Central memory CD8-positive, alpha-beta T cell (primary cell): ENCODE data around the gene C9orf57.
A peak's percentile ranks its signal among the peaks of the same experiment; 100 is the strongest.

Experiments
- ATAC-seq: fragments of 150-1000 bp; cut with Tn5 transposase; replicated peaks from 2 replicates; pipeline ENCODE4 v1.10.0; 2022; ENCODE audit warnings: mild to moderate bottlenecking, moderate FRiP score, moderate number of reproducible peaks; ENCODE audit not compliant: poor library complexity, severe bottlenecking; ENCODE audit errors: extremely low read depth
- DNase-seq, 2 donors: peaks; one replicate each; pipeline ENCODE4 v3.0.0; 2021; ENCODE audit warnings: low spot score in 2 of 2
- H3K27ac Mint-ChIP-seq: one replicate; pipeline ENCODE4 v1.8.0; 2022; ENCODE audit warnings: low read depth, mild to moderate bottlenecking, moderate library complexity, mixed read lengths
- H3K27me3 Mint-ChIP-seq: one replicate; pipeline ENCODE4 v1.8.0; 2022; ENCODE audit warnings: mixed read lengths
- H3K36me3 Mint-ChIP-seq: one replicate; pipeline ENCODE4 v1.8.0; 2022; ENCODE audit warnings: mild to moderate bottlenecking, moderate library complexity, mixed read lengths; ENCODE audit not compliant: insufficient read depth
- H3K4me1 Mint-ChIP-seq: one replicate; pipeline ENCODE4 v1.8.0; 2022; ENCODE audit warnings: mixed read lengths
- H3K4me3 Mint-ChIP-seq: one replicate; pipeline ENCODE4 v1.8.0; 2022; ENCODE audit warnings: mild to moderate bottlenecking, moderate library complexity, mixed read lengths
- H3K9me3 Mint-ChIP-seq: one replicate; pipeline ENCODE4 v1.8.0; 2022; ENCODE audit warnings: mixed read lengths

Gene C9orf57

GRCh38 chr9:72042928-72043327 lies 17.5 kb downstream of the C9orf57 start:
- ATAC-seq (no peak), DNase-seq (no peak)
- H3K27me3 Mint-ChIP-seq = peaks cover 55% of the 10 kb centered on the region
- H3K36me3 Mint-ChIP-seq = no peaks in the 10 kb centered on the region
- H3K4me1 Mint-ChIP-seq = peaks cover 8% of the 10 kb centered on the region
- H3K27ac Mint-ChIP-seq = no peak overlapping the region
- no peak overlapping the region for H3K4me3 Mint-ChIP-seq
- no peaks in the 10 kb centered on the region for H3K9me3 Mint-ChIP-seq

GRCh38 chr9:72041775-72042194 lies 18.6 kb downstream of the C9orf57 start:
- no peak for DNase-seq
- H3K4me3 Mint-ChIP-seq = no peak overlapping the region
- peaks cover 8% of the 10 kb centered on the region for H3K4me1 Mint-ChIP-seq
- H3K27ac Mint-ChIP-seq = no peak overlapping the region
- H3K36me3 Mint-ChIP-seq = no peaks in the 10 kb centered on the region
- no peaks in the 10 kb centered on the region for H3K9me3 Mint-ChIP-seq
- ATAC-seq = no peak
- H3K27me3 Mint-ChIP-seq = peaks cover 55% of the 10 kb centered on the region

GRCh38 chr9:72041369-72041768 lies 19.0 kb downstream of the C9orf57 start:
- H3K4me3 Mint-ChIP-seq = no peak overlapping the region
- DNase-seq = no peak
- ATAC-seq = no peak
- H3K4me1 Mint-ChIP-seq = peaks cover 8% of the 10 kb centered on the region
- H3K9me3 Mint-ChIP-seq = no peaks in the 10 kb centered on the region
- no peak overlapping the region for H3K27ac Mint-ChIP-seq
- no peaks in the 10 kb centered on the region for H3K36me3 Mint-ChIP-seq
- H3K27me3 Mint-ChIP-seq = peaks cover 55% of the 10 kb centered on the region

GRCh38 chr9:72039532-72039931 lies 20.9 kb downstream of the C9orf57 start:
- ATAC-seq (no peak), DNase-seq (no peak)
- Mint-ChIP-seq H3K27me3 (peaks cover 49% of the 10 kb centered on the region), H3K9me3 (no peaks in the 10 kb centered on the region), H3K36me3 (no peaks in the 10 kb centered on the region), H3K4me3 (no peak overlapping the region), H3K27ac (no peak overlapping the region), H3K4me1 (peaks cover 8% of the 10 kb centered on the region)

- H3K27ac Mint-ChIP-seq = peak overlapping the region; percentile 19
- peaks cover 49% of the 10 kb centered on the region for H3K27me3 Mint-ChIP-seq
- H3K4me1 Mint-ChIP-seq = peaks cover 8% of the 10 kb centered on the region
- DNase-seq = peak; percentile 34 to 45
- ATAC-seq = peak; percentile 60
- no peaks in the 10 kb centered on the region for H3K36me3 Mint-ChIP-seq
- no peaks in the 10 kb centered on the region for H3K9me3 Mint-ChIP-seq
- no peak overlapping the region for H3K4me3 Mint-ChIP-seq
Measured at GRCh38 chr9:72038890-72039410, 21.5 kb downstream of the C9orf57 start.

- Mint-ChIP-seq H3K36me3 (no peaks in the 10 kb centered on the region), H3K4me3 (no peak overlapping the region), H3K27me3 (peaks cover 44% of the 10 kb centered on the region), H3K9me3 (no peaks in the 10 kb centered on the region), H3K4me1 (peaks cover 8% of the 10 kb centered on the region), H3K27ac (no peak overlapping the region)
- ATAC-seq (no peak), DNase-seq (no peak)
Measured at GRCh38 chr9:72038408-72038807, 22.0 kb downstream of the C9orf57 start.

- Mint-ChIP-seq H3K4me3 (no peak overlapping the region), H3K9me3 (no peaks in the 10 kb centered on the region), H3K4me1 (peaks cover 8% of the 10 kb centered on the region), H3K27ac (no peak overlapping the region), H3K27me3 (peaks cover 36% of the 10 kb centered on the region), H3K36me3 (no peaks in the 10 kb centered on the region)
- ATAC-seq (no peak), DNase-seq (no peak)
Measured at GRCh38 chr9:72037571-72037970, 22.8 kb downstream of the C9orf57 start.

GRCh38 chr9:72030767-72031166 lies 29.6 kb downstream of the C9orf57 start:
- no peaks in the 10 kb centered on the region for H3K4me1 Mint-ChIP-seq
- no peaks in the 10 kb centered on the region for H3K9me3 Mint-ChIP-seq
- H3K36me3 Mint-ChIP-seq = no peaks in the 10 kb centered on the region
- no peak for DNase-seq
- peaks cover 20% of the 10 kb centered on the region for H3K27me3 Mint-ChIP-seq
- H3K27ac Mint-ChIP-seq = no peak overlapping the region
- no peak for ATAC-seq
- H3K4me3 Mint-ChIP-seq = no peak overlapping the region

GRCh38 chr9:72029986-72030385 lies 30.4 kb downstream of the C9orf57 start:
- Mint-ChIP-seq H3K4me3 (no peak overlapping the region), H3K27ac (no peak overlapping the region), H3K36me3 (no peaks in the 10 kb centered on the region), H3K27me3 (peaks cover 12% of the 10 kb centered on the region), H3K4me1 (no peaks in the 10 kb centered on the region), H3K9me3 (no peaks in the 10 kb centered on the region)
- ATAC-seq = no peak
- no peak for DNase-seq

GRCh38 chr9:72025906-72026305 lies 34.5 kb downstream of the C9orf57 start:
- H3K36me3 Mint-ChIP-seq = no peaks in the 10 kb centered on the region
- ATAC-seq = no peak
- no peak for DNase-seq

GRCh38 chr9:72023596-72023995 lies 36.8 kb downstream of the C9orf57 start:
- Mint-ChIP-seq H3K4me1 (no peaks in the 10 kb centered on the region), H3K4me3 (no peak overlapping the region), H3K36me3 (no peaks in the 10 kb centered on the region), H3K9me3 (no peaks in the 10 kb centered on the region), H3K27ac (no peak overlapping the region), H3K27me3 (no peaks in the 10 kb centered on the region)
- ATAC-seq (no peak), DNase-seq (no peak)

More at GRCh38 chr9:72025906-72026305, 34.5 kb downstream of the C9orf57 start:
- Mint-ChIP-seq H3K27me3 (peaks cover 10% of the 10 kb centered on the region), H3K4me3 (no peak overlapping the region), H3K4me1 (no peaks in the 10 kb centered on the region), H3K9me3 (no peaks in the 10 kb centered on the region), H3K27ac (no peak overlapping the region)

GRCh38 chr9:72022841-72023240 lies 37.6 kb downstream of the C9orf57 start:
- Mint-ChIP-seq H3K27me3 (no peaks in the 10 kb centered on the region), H3K4me1 (no peaks in the 10 kb centered on the region), H3K36me3 (no peaks in the 10 kb centered on the region), H3K4me3 (no peak overlapping the region), H3K27ac (no peak overlapping the region), H3K9me3 (no peaks in the 10 kb centered on the region)
- DNase-seq = no peak
- ATAC-seq = no peak

GRCh38 chr9:72013292-72013760 lies 47.1 kb downstream of the C9orf57 start:
- Mint-ChIP-seq H3K36me3 (no peaks in the 10 kb centered on the region), H3K9me3 (no peaks in the 10 kb centered on the region), H3K27me3 (no peaks in the 10 kb centered on the region), H3K4me3 (no peak overlapping the region), H3K4me1 (peaks cover 5% of the 10 kb centered on the region), H3K27ac (no peak overlapping the region)
- DNase-seq (no peak), ATAC-seq (no peak)
